GM12892 (cell line): ENCODE data around the gene EYS.

Experiments used
- POLR2A ChIP-seq: IDR thresholded peaks from 2 replicates; pipeline ENCODE4 v1.6.1; 2011; ENCODE audit warnings: low read depth, low read length, control low read depth
- POLR2AphosphoS5 ChIP-seq: IDR thresholded peaks from 2 replicates; pipeline ENCODE4 v1.6.1; 2011; ENCODE audit warnings: low read depth, low read length, control low read depth
- TAF1 ChIP-seq: IDR thresholded peaks from 2 replicates; pipeline ENCODE4 v1.6.1; 2011; ENCODE audit warnings: low read depth, mild to moderate bottlenecking, control low read depth, low read length, borderline replicate concordance

DNA sequence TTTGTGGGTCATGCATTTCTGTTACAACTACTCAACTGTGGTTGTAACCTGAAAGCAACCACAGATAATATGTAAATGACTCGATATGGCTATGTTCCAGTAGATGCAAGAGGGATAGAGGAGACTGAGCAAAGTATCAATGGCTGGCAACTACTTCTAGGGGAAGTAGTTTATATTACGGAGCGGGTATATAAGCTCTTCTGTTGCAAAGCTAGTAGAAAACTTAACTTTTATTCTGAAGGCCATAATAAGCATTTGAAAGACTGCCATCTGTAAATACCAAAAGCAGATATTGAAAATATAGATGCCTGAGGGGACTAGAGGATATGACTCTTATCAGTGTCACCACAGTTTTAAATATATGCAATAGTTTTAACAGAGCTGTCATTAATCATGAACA is 1416.2 kb downstream of the EYS start:
- TF ChIP-seq POLR2A (no peak), TAF1 (no peak), POLR2AphosphoS5 (no peak)
